Lower lobe of right lung (tissue), 2 donors: Measurements from ENCODE around the gene PCGF1. TPM values are rescaled to one million over a fixed set of nuclear protein-coding genes. Genes with fewer than 3 reads are reported as not detected.

Experiments used
- ATAC-seq, 2 donors: fragments of 200-7000 bp; cut with Tn5 transposase; one replicate each; pipeline ENCODE4 v1.9.1; 2020 to 2022; ENCODE audit warnings: mild to moderate bottlenecking in 2 of 2, moderate library complexity in 2 of 2
- DNase-seq: peaks from one replicate; pipeline ENCODE4 v3.0.0-alpha.2; 2020
- H3K27ac ChIP-seq: fragments of 200-600 bp; one replicate; pipeline ENCODE4 v1.8.0; 2022
- H3K27me3 ChIP-seq: fragments of 200-600 bp; one replicate; pipeline ENCODE4 v1.8.0; 2022; ENCODE audit warnings: low read depth
- H3K36me3 ChIP-seq: fragments of 200-600 bp; one replicate; pipeline ENCODE4 v1.8.0; 2022; ENCODE audit warnings: mild to moderate bottlenecking
- H3K4me1 ChIP-seq: fragments of 200-600 bp; one replicate; pipeline ENCODE4 v1.8.0; 2022
- H3K4me3 ChIP-seq: fragments of 200-600 bp; one replicate; pipeline ENCODE4 v1.8.0; 2022; ENCODE audit warnings: mild to moderate bottlenecking
- H3K9me3 ChIP-seq: fragments of 200-600 bp; one replicate; pipeline ENCODE4 v1.8.0; 2022
- CTCF ChIP-seq: fragments of 200-600 bp; IDR thresholded peaks from one replicate; pipeline ENCODE4 v1.8.0; 2022; ENCODE audit warnings: antibody characterized with exemption, mild to moderate bottlenecking
- intact Hi-C: fragments of 100-400 bp; cut with DNase I; formaldehyde crosslinking; loops from one replicate; pipeline ENCODE4 v1.11.0; 2022
- total RNA-seq: library from RNA; stranded (reverse); fragmentation: NEBNext Ultra II Directional; extraction: Animal tissue kit (Norgen Biotek cat#: 25700); gene quantifications from one replicate; pipeline ENCODE4 v1.2.1, GENCODE V29; 2021
- donor health status: DM: no; HTN: yes; CAD: no; lungs with severe emphysema.

The PCGF1 gene
- total RNA-seq, 1 donor from 2014 or later = 28.4 TPM

GRCh38 chr2:74553892-74554819 lies 46.7 kb upstream of the PCGF1 start, which contains the start of the genes DOK1 and LOXL3:
TSS of gene DOK1 (plus strand) at chr2:74554720. CDS start at chr2:74554755, 35 bp downstream.
TSS of gene LOXL3 (minus strand) at chr2:74553942. CDS start at chr2:74552634, 1,308 bp downstream.
- peak; percentile 92 to 95 for ATAC-seq
- Histone ChIP-seq H3K4me3 (peak within 1 kb of the TSS; percentile 95), H3K36me3 (peaks cover 12% of the 10 kb centered on the region), H3K27ac (peak within 1 kb of the TSS; percentile 90), H3K9me3 (no peaks in the 10 kb centered on the region), H3K4me1 (peaks cover 28% of the 10 kb centered on the region), H3K27me3 (no peaks in the 10 kb centered on the region)
- intact Hi-C loops = no loop called here
- no peak for TF ChIP-seq CTCF
- DNase-seq = peak; percentile 93

DNA sequence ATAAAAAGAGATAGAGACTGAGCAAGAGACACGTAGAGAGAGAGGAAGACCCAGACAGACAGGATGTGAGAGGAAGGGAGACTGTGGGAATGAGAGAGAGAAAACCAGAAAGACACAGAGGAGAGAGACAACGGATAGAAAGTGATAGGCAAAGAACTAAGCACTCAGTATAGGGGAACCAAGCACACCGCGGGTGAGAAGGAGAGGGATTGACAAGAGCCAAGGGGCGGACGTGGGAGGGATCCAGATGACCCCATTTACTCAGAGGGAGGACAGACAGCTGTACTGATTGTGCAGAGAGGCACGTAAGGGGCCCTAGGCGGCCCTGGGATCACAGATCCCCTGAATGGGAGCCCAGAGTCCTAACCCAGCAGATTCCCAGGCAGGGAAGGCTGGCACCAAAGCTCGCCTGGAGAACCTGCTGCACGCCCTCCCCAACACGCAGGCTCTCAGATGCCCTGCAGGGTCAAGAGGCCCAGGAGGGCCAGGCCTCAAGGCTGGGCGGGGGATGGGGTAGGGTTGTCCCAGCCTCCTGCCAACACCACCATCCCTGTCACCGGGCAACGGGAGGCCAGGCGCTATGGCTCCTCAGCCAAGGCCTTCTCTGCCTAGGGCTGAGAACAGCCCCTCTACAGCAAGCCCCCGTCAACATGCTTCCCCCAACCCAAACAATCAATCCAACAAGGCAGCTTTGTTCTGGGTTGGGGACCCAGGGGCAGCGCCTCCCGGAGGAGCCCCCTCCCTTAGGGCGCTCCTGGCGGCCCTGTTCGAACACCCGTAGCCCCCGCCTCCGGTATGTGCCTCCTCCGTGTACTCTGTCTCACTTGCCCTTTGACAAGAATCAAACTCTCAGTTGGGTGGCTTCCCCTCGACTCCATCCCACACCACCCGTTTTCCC lies 45.7 kb upstream of the PCGF1 start:
- Histone ChIP-seq H3K27me3 (no peaks in the 10 kb centered on the region), H3K9me3 (no peaks in the 10 kb centered on the region), H3K4me1 (peaks cover 35% of the 10 kb centered on the region), H3K27ac (peak overlapping the region; percentile 90), H3K36me3 (peaks cover 12% of the 10 kb centered on the region), H3K4me3 (peak overlapping the region; percentile 95)
- intact Hi-C loops = no loop called here
- DNase-seq = no peak
- ATAC-seq = no peak
- no peak for TF ChIP-seq CTCF

- no peaks in the 10 kb centered on the region for H3K27me3 ChIP-seq
- no peak overlapping the region for H3K4me3 ChIP-seq
- DNase-seq (no peak), ATAC-seq (no peak)
- peaks cover 35% of the 10 kb centered on the region for H3K4me1 ChIP-seq
- intact Hi-C loops = no loop called here
- no peak for TF ChIP-seq CTCF
- H3K27ac ChIP-seq = no peak overlapping the region
- H3K36me3 ChIP-seq = peaks cover 12% of the 10 kb centered on the region
- H3K9me3 ChIP-seq = no peaks in the 10 kb centered on the region
These were observed 44.7 kb upstream of the PCGF1 start for GRCh38 chr2:74551942-74552913.

GRCh38 chr2:74551530-74551929 lies 44.0 kb upstream of the PCGF1 start:
- Histone ChIP-seq H3K4me1 (peaks cover 35% of the 10 kb centered on the region), H3K27ac (no peak overlapping the region), H3K36me3 (peaks cover 7% of the 10 kb centered on the region), H3K27me3 (no peaks in the 10 kb centered on the region), H3K9me3 (no peaks in the 10 kb centered on the region), H3K4me3 (no peak overlapping the region)
- DNase-seq = no peak
- intact Hi-C loops = no loop called here
- ATAC-seq = no peak
- TF ChIP-seq CTCF = no peak
